Fibroblast of lung (primary cell): ENCODE data around the gene UBN1. TPM values are rescaled to one million over a fixed set of nuclear protein-coding genes. Genes with fewer than 3 reads are reported as not detected.

Experiments used
- DNase-seq, 2 donors: peaks; one replicate each; pipeline versions ENCODE4 v3.0.0 to v3.0.0-alpha.2; 2010; ENCODE audit warnings: low read depth in 2 of 2
- H2AFZ ChIP-seq: 2 replicates; pipeline ENCODE4 v1.5.1; 2012; ENCODE audit warnings: low read length, control low read depth, inconsistent platforms
- H3K27ac ChIP-seq: 2 replicates; pipeline ENCODE4 v1.5.1; 2011; ENCODE audit warnings: low read length, control low read depth; ENCODE audit not compliant: insufficient read depth
- H3K27me3 ChIP-seq: 2 replicates; pipeline ENCODE4 v1.5.1; 2011; ENCODE audit warnings: mild to moderate bottlenecking, low read length; ENCODE audit not compliant: control insufficient read depth, insufficient read depth
- H3K36me3 ChIP-seq: 2 replicates; pipeline ENCODE4 v1.5.1; 2011; ENCODE audit warnings: low read length; ENCODE audit not compliant: control insufficient read depth, insufficient read depth
- H3K4me1 ChIP-seq: 2 replicates; pipeline ENCODE4 v1.5.1; 2011; ENCODE audit warnings: low read length; ENCODE audit not compliant: control insufficient read depth, insufficient read depth; ENCODE audit errors: extremely low read depth
- H3K4me2 ChIP-seq: 2 replicates; pipeline ENCODE4 v1.5.1; 2011; ENCODE audit warnings: low read length, control low read depth; ENCODE audit not compliant: insufficient read depth; ENCODE audit errors: extremely low read depth
- H3K4me3 ChIP-seq, 4 experiments: fragments of 200-600 bp in 1 of 4; sonication (generic) in 1 of 4; replicated peaks in 1 of 4; 2 replicates each; pipeline ENCODE4 v1.5.1; 2011 to 2016; ENCODE audit warnings: low read length in 4 of 4, low read depth in 3 of 4, mild to moderate bottlenecking in 3 of 4, control low read depth in 2 of 4, inconsistent platforms in 1 of 4, mixed read lengths in 1 of 4; ENCODE audit not compliant: insufficient read depth in 1 of 4; ENCODE audit errors: control extremely low read depth in 1 of 4
- H3K79me2 ChIP-seq: 2 replicates; pipeline ENCODE4 v1.5.1; 2012; ENCODE audit warnings: mild to moderate bottlenecking, low read length, inconsistent platforms; ENCODE audit not compliant: control insufficient read depth, insufficient read depth
- H3K9ac ChIP-seq: 2 replicates; pipeline ENCODE4 v1.5.1; 2011; ENCODE audit warnings: mild to moderate bottlenecking, low read length, control low read depth; ENCODE audit not compliant: insufficient read depth
- H3K9me3 ChIP-seq: 2 replicates; pipeline ENCODE4 v1.5.1; 2012; ENCODE audit warnings: low read depth, low read length; ENCODE audit not compliant: control insufficient read depth, insufficient read depth
- H4K20me1 ChIP-seq: 2 replicates; pipeline ENCODE4 v1.5.1; 2011; ENCODE audit warnings: low read length; ENCODE audit not compliant: control insufficient read depth, insufficient read depth; ENCODE audit errors: extremely low read depth
- CTCF ChIP-seq, 2 donors: IDR thresholded peaks in 1 of 2; conservative IDR thresholded peaks in 1 of 2; 1 replicate in 1 of 2; 2 replicates in 1 of 2; pipeline ENCODE4 v1.5.1; 2011 to 2012; ENCODE audit warnings: low read length in 2 of 2, control low read depth in 1 of 2, inconsistent platforms in 1 of 2, low read depth in 1 of 2, mild to moderate bottlenecking in 1 of 2
- EZH2 ChIP-seq: IDR thresholded peaks from 2 replicates; pipeline ENCODE4 v1.5.1; 2012; ENCODE audit warnings: low read length, control low read depth, mild to moderate bottlenecking; ENCODE audit errors: missing control alignments
- polyA minus RNA-seq: library from RNA; depleted of rRNA, polyadenylated mRNA; stranded (reverse); fragments of >200 nt; gene quantifications from 2 replicates; pipeline ENCODE4 v1.2.3, GENCODE V29; 2011; ENCODE audit warnings: low replicate concordance
- polyA plus RNA-seq, 2 donors: library from polyadenylated mRNA; depleted of rRNA in 1 of 2; stranded (reverse) in 1 of 2; unstranded in 1 of 2; fragments of >200 nt; gene quantifications; 2 replicates each; pipeline ENCODE4 v1.2.1, GENCODE V29; 2011 to 2012; ENCODE audit warnings: missing spikeins in 1 of 2
- total RNA-seq: library from RNA; depleted of rRNA; stranded (reverse); fragments of >200 nt; gene quantifications from 2 replicates; pipeline ENCODE4 v1.2.1, GENCODE V29; 2014

The UBN1 gene
- total RNA-seq (19.5 and 21.1 TPM in 2 replicates), polyA plus RNA-seq (13.6 and 15.3 TPM in 2 replicates), polyA minus RNA-seq (45.4 and 62.1 TPM in 2 replicates)
- 17.8 and 18.9 TPM in 2 replicates for polyA plus RNA-seq (2012)

GRCh38 chr16:4846901-4847773 is at the start of gene UBN1, which contains the start of gene GLYR1:
Gene UBN1, plus strand, starts transcription at chr16:4847481. Its CDS starts 5,437 bp downstream, at chr16:4852918.
Gene GLYR1, minus strand, starts transcription at chr16:4847288. Its CDS starts 23 bp downstream, at chr16:4847265.
- peak within 1 kb of the TSS; percentile 90 for H3K27ac ChIP-seq
- peak within 1 kb of the TSS; percentile 97 for H3K4me2 ChIP-seq
- no peaks in the 10 kb centered on the region for H3K9me3 ChIP-seq
- H2AFZ ChIP-seq: peak within 1 kb of the TSS; percentile 15
- peaks cover 4% of the 10 kb centered on the region for H3K36me3 ChIP-seq
- no peaks in the 10 kb centered on the region for H3K27me3 ChIP-seq
- H3K4me3 ChIP-seq: peak within 1 kb of the TSS; percentile 73 to 96 (median 89)
- TF ChIP-seq CTCF (conservative IDR thresholded peaks at IDR 0.05 in 1 of 2, IDR thresholded peaks at IDR 0.05 in 1 of 2; ENCODE audit: low read depth in 1 of 2, low read length in 2 of 2) (no peak), EZH2 (no peak)
- H3K9ac ChIP-seq: peak within 1 kb of the TSS; percentile 94
- H3K4me1 ChIP-seq: peaks cover 6% of the 10 kb centered on the region
- DNase-seq: peak; percentile 95
- no peaks in the 10 kb centered on the region for H4K20me1 ChIP-seq
- H3K79me2 ChIP-seq: peaks cover 78% of the 10 kb centered on the region

- H3K4me2 ChIP-seq: no peak overlapping the region
- peaks cover 2% of the 10 kb centered on the region for H3K4me1 ChIP-seq
- no peaks in the 10 kb centered on the region for H3K79me2 ChIP-seq
- H2AFZ ChIP-seq: no peak overlapping the region
- no peak overlapping the region for H3K27ac ChIP-seq
- no peak for TF ChIP-seq EZH2
- no peak for TF ChIP-seq CTCF (conservative IDR thresholded peaks at IDR 0.05 in 1 of 2, IDR thresholded peaks at IDR 0.05 in 1 of 2; ENCODE audit: low read depth in 1 of 2, low read length in 2 of 2)
- no peaks in the 10 kb centered on the region for H3K27me3 ChIP-seq
- no peak overlapping the region for H3K9ac ChIP-seq
- no peaks in the 10 kb centered on the region for H4K20me1 ChIP-seq
- no peaks in the 10 kb centered on the region for H3K9me3 ChIP-seq
- no peaks in the 10 kb centered on the region for H3K36me3 ChIP-seq
- DNase-seq: no peak
- no peak overlapping the region for H3K4me3 ChIP-seq
Observed at GRCh38 chr16:4797805-4798252, 49.5 kb upstream of the UBN1 start.

GRCh38 chr16:4798456-4798855 is 48.8 kb upstream of the UBN1 start:
- no peak overlapping the region for H3K4me3 ChIP-seq
- TF ChIP-seq EZH2 (no peak), CTCF (conservative IDR thresholded peaks at IDR 0.05 in 1 of 2, IDR thresholded peaks at IDR 0.05 in 1 of 2; ENCODE audit: low read depth in 1 of 2, low read length in 2 of 2) (no peak)
- H3K4me1 ChIP-seq: peaks cover 2% of the 10 kb centered on the region
- H3K9me3 ChIP-seq: no peaks in the 10 kb centered on the region
- no peak for DNase-seq
- no peak overlapping the region for H2AFZ ChIP-seq
- H3K27me3 ChIP-seq: no peaks in the 10 kb centered on the region
- H3K27ac ChIP-seq: no peak overlapping the region
- no peaks in the 10 kb centered on the region for H3K79me2 ChIP-seq
- H4K20me1 ChIP-seq: no peaks in the 10 kb centered on the region
- no peaks in the 10 kb centered on the region for H3K36me3 ChIP-seq
- no peak overlapping the region for H3K4me2 ChIP-seq
- no peak overlapping the region for H3K9ac ChIP-seq
